Smooth muscle cell (in vitro differentiated cells): ENCODE data around the gene CLIC4. TPM values are rescaled to one million over a fixed set of nuclear protein-coding genes. Genes with fewer than 3 reads are reported as not detected.

ENCODE experiments used
- DNase-seq: peaks from one replicate; lab custom pipeline; 2025; ENCODE audit not compliant: unreplicated experiment; lab: John Stamatoyannopoulos, UW
- H2AFZ ChIP-seq: fragments of 200-600 bp; sonication (generic); 2 replicates; pipeline ENCODE4 v1.6.0; 2016; ENCODE audit warnings: antibody characterized with exemption, low read depth, mild to moderate bottlenecking
- H3F3A ChIP-seq: fragments of 200-600 bp; sonication (generic); 2 replicates; pipeline ENCODE4 v1.6.0; 2017; ENCODE audit warnings: antibody characterized with exemption, low read depth
- H3K27ac ChIP-seq: fragments of 200-600 bp; sonication (generic); 2 replicates; pipeline ENCODE4 v1.5.1; 2016; ENCODE audit warnings: low read depth, mild to moderate bottlenecking
- H3K27me3 ChIP-seq: fragments of 200-600 bp; sonication (generic); 2 replicates; pipeline ENCODE4 v1.6.1; 2016; ENCODE audit warnings: low read depth, mild to moderate bottlenecking
- H3K36me3 ChIP-seq: fragments of 200-600 bp; sonication (generic); 2 replicates; pipeline ENCODE4 v1.5.1; 2016; ENCODE audit warnings: low read depth
- H3K4me1 ChIP-seq: fragments of 200-600 bp; sonication (generic); 2 replicates; pipeline ENCODE4 v1.5.1; 2016; ENCODE audit warnings: low read depth
- H3K4me2 ChIP-seq: fragments of 200-600 bp; sonication (generic); 2 replicates; pipeline ENCODE4 v1.6.0; 2016; ENCODE audit warnings: mild to moderate bottlenecking
- H3K4me3 ChIP-seq: fragments of 200-600 bp; sonication (generic); 2 replicates; pipeline ENCODE4 v1.5.1; 2016; ENCODE audit warnings: mild to moderate bottlenecking
- H3K79me2 ChIP-seq: fragments of 200-600 bp; sonication (generic); 2 replicates; pipeline ENCODE4 v1.6.0; 2016; ENCODE audit warnings: low read depth, mild to moderate bottlenecking
- H3K9ac ChIP-seq: fragments of 200-600 bp; sonication (generic); 2 replicates; pipeline ENCODE4 v1.6.0; 2016; ENCODE audit warnings: low read depth
- H3K9me3 ChIP-seq: fragments of 200-600 bp; sonication (generic); replicated peaks from 2 replicates; pipeline ENCODE4 v1.5.1; 2016; ENCODE audit warnings: low read depth
- H4K20me1 ChIP-seq: fragments of 200-600 bp; sonication (generic); 2 replicates; pipeline ENCODE4 v1.6.0; 2016; ENCODE audit warnings: low read depth
- CTCF ChIP-seq: fragments of 200-600 bp; sonication (generic); IDR thresholded peaks from 2 replicates; pipeline ENCODE4 v1.5.1; 2017; ENCODE audit warnings: borderline replicate concordance, mild to moderate bottlenecking, antibody characterized with exemption; ENCODE audit not compliant: insufficient read depth, poor library complexity, severe bottlenecking
- whole genome bisulfite sequencing: methylation state at CpG from one replicate; pipeline ENCODE4 v1.1.7; 2016; ENCODE audit warnings: low lambda C conversion rate; 5-methylcytosine and 5-hydroxymethylcytosine counted together
- polyA plus RNA-seq: library from polyadenylated mRNA; unstranded; fragments of >200 nt; fragmentation: Nextera tagmentation; extraction: Ambion mirVana; gene quantifications from 2 replicates; pipeline ENCODE4 v1.2.1, GENCODE V29; 2016
- total RNA-seq: library from RNA; depleted of rRNA; stranded (reverse); fragments of >200 nt; gene quantifications from 2 replicates; pipeline ENCODE4 v1.2.3, GENCODE V29; 2014

CLIC4 gene
- total and polyA plus RNA-seq, 2 experiments from 2014 or later = 151 to 389 TPM

- Histone ChIP-seq H3K36me3 (no peaks in the 10 kb centered on the region), H3K4me3 (no peak overlapping the region), H3K27me3 (no peaks in the 10 kb centered on the region), H3K27ac (no peak overlapping the region), H3K4me2 (no peak overlapping the region), H4K20me1 (no peaks in the 10 kb centered on the region), H3K9ac (no peak overlapping the region), H2AFZ (no peak overlapping the region), H3K4me1 (no peaks in the 10 kb centered on the region), H3K9me3 (no peaks in the 10 kb centered on the region), H3F3A (peaks cover 7% of the 10 kb centered on the region), H3K79me2 (no peaks in the 10 kb centered on the region)
- TF ChIP-seq CTCF = no peak
- no peak for DNase-seq
- 78% methylated on average over 7 of the region's 7 CpGs for WGBS
Measured at GRCh38 chr1:24699628-24700027, 45.6 kb upstream of the CLIC4 start.

GRCh38 chr1:24702511-24703293, 42.5 kb upstream of the CLIC4 start:
- Histone ChIP-seq H3K79me2 (no peaks in the 10 kb centered on the region), H3K4me2 (no peak overlapping the region)

GRCh38 chr1:24704411-24705259, 40.6 kb upstream of the CLIC4 start:
- Histone ChIP-seq H3K79me2 (no peaks in the 10 kb centered on the region), H3F3A (peaks cover 6% of the 10 kb centered on the region), H4K20me1 (no peaks in the 10 kb centered on the region), H3K4me1 (peaks cover 7% of the 10 kb centered on the region), H3K9ac (no peak overlapping the region), H2AFZ (peak overlapping the region; percentile 69), H3K27ac (peak overlapping the region; percentile 70), H3K36me3 (no peaks in the 10 kb centered on the region), H3K4me2 (peak overlapping the region; percentile 35), H3K4me3 (peak overlapping the region; percentile 24), H3K27me3 (no peaks in the 10 kb centered on the region), H3K9me3 (no peaks in the 10 kb centered on the region)
- TF ChIP-seq CTCF = no peak
- no peak for DNase-seq
- 49% methylated on average over 12 of the region's 16 CpGs for WGBS

More at GRCh38 chr1:24702511-24703293, 42.5 kb upstream of the CLIC4 start:
- no peak for DNase-seq
- Histone ChIP-seq H3K36me3 (no peaks in the 10 kb centered on the region), H3K9me3 (no peaks in the 10 kb centered on the region), H3K4me3 (no peak overlapping the region), H2AFZ (no peak overlapping the region), H3K27me3 (no peaks in the 10 kb centered on the region), H3F3A (peaks cover 6% of the 10 kb centered on the region), H3K4me1 (peaks cover 7% of the 10 kb centered on the region), H4K20me1 (no peaks in the 10 kb centered on the region), H3K9ac (no peak overlapping the region), H3K27ac (no peak overlapping the region)
- TF ChIP-seq CTCF = no peak
- WGBS = 79% methylated on average over 8 of the region's 8 CpGs
